H1 (cell line): ENCODE data around the gene RHO.

Experiments used
- BRCA1 ChIP-seq: IDR thresholded peaks from 2 replicates; pipeline ENCODE4 v1.6.1; 2012; ENCODE audit warnings: low read depth, low read length, improper control_type of control experiment
- CEBPB ChIP-seq: IDR thresholded peaks from 2 replicates; pipeline ENCODE4 v1.6.1; 2012; ENCODE audit warnings: low read depth, low read length
- EP300 ChIP-seq, 2 experiments: IDR thresholded peaks; 1 replicate in 1 of 2; 2 replicates in 1 of 2; pipeline ENCODE4 v1.6.1; 2011 to 2012; ENCODE audit warnings: low read depth in 2 of 2, low read length in 2 of 2, mild to moderate bottlenecking in 2 of 2, borderline replicate concordance in 1 of 2, inconsistent platforms in 1 of 2, moderate library complexity in 1 of 2
- HDAC6 ChIP-seq: IDR thresholded peaks from one replicate; pipeline ENCODE4 v1.7.1; 2012; ENCODE audit warnings: low read depth, mild to moderate bottlenecking, inconsistent platforms, low read length, moderate library complexity
- TAF1 ChIP-seq: IDR thresholded peaks from 2 replicates; pipeline ENCODE4 v1.6.1; 2011; ENCODE audit warnings: mild to moderate bottlenecking, low read depth, low read length
- TF ChIP-seq, protein P1 (sequence below), 3 experiments: IDR thresholded peaks; 1 replicate in 2 of 3; 2 replicates in 1 of 3; pipeline versions ENCODE4 v1.5.1 to v1.6.1; 2011; ENCODE audit warnings: low read length in 3 of 3, mild to moderate bottlenecking in 3 of 3, inconsistent platforms in 2 of 3, low read depth in 1 of 3, moderate library complexity in 1 of 3; ENCODE audit not compliant: insufficient read depth in 1 of 3; ENCODE audit errors: control extremely low read depth in 1 of 3

DNA sequence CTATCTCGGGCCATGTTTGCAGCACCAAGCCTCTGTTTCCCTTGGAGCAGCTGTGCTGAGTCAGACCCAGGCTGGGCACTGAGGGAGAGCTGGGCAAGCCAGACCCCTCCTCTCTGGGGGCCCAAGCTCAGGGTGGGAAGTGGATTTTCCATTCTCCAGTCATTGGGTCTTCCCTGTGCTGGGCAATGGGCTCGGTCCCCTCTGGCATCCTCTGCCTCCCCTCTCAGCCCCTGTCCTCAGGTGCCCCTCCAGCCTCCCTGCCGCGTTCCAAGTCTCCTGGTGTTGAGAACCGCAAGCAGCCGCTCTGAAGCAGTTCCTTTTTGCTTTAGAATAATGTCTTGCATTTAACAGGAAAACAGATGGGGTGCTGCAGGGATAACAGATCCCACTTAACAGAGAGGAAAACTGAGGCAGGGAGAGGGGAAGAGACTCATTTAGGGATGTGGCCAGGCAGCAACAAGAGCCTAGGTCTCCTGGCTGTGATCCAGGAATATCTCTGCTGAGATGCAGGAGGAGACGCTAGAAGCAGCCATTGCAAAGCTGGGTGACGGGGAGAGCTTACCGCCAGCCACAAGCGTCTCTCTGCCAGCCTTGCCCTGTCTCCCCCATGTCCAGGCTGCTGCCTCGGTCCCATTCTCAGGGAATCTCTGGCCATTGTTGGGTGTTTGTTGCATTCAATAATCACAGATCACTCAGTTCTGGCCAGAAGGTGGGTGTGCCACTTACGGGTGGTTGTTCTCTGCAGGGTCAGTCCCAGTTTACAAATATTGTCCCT is 1.2 kb downstream of the RHO start:
- TF ChIP-seq HDAC6 (no peak), TAF1 (no peak), CEBPB (no peak), BRCA1 (no peak), EP300 (IDR thresholded peaks at IDR 0.05; ENCODE audit: borderline replicate concordance in 1 of 2, low read depth in 2 of 2, low read length in 2 of 2) (no peak)
- TF ChIP-seq, protein P1, sequence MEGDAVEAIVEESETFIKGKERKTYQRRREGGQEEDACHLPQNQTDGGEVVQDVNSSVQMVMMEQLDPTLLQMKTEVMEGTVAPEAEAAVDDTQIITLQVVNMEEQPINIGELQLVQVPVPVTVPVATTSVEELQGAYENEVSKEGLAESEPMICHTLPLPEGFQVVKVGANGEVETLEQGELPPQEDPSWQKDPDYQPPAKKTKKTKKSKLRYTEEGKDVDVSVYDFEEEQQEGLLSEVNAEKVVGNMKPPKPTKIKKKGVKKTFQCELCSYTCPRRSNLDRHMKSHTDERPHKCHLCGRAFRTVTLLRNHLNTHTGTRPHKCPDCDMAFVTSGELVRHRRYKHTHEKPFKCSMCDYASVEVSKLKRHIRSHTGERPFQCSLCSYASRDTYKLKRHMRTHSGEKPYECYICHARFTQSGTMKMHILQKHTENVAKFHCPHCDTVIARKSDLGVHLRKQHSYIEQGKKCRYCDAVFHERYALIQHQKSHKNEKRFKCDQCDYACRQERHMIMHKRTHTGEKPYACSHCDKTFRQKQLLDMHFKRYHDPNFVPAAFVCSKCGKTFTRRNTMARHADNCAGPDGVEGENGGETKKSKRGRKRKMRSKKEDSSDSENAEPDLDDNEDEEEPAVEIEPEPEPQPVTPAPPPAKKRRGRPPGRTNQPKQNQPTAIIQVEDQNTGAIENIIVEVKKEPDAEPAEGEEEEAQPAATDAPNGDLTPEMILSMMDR (IDR thresholded peaks at IDR 0.05; ENCODE audit: control extremely low read depth in 1 of 3, insufficient read depth in 1 of 3, low read depth in 1 of 3, low read length in 3 of 3), result no peak
